ENCODE data around the gene PACRGL. TPM values are rescaled to one million over a fixed set of nuclear protein-coding genes. Genes with fewer than 3 reads are reported as not detected.
"Not testable (repeated sequence)": the region's sequence is repeated elsewhere in the genome, so short reads cannot be mapped to it uniquely, and the experiment has no call there.

Gene PACRGL
- total RNA-seq, 2 experiments from 2014 or later: 17.8 to 29.7 TPM

- CTCF ChIA-PET (ENCODE audit: unreplicated experiment): interaction anchor here (1.1 kb wide), 1 partner anchor 12 kb away, joined by 3 read pairs; no protein-coding TSS in a partner anchor
These were observed 73.1 kb downstream of the PACRGL start for GRCh38 chr4:20773144-20773997.

GRCh38 chr4:20778896-20779295, 78.6 kb downstream of the PACRGL start:
- Histone ChIP-seq H4K20me1 (ENCODE audit: insufficient read depth, low read length) (no peaks in the 10 kb centered on the region), H3K4me2 (ENCODE audit: low read length) (no peak overlapping the region), H3K4me1 (ENCODE audit: insufficient read depth, low read length, poor library complexity, severe bottlenecking) (no peaks in the 10 kb centered on the region), H3K9me2 (ENCODE audit: insufficient read depth, low read length) (no peaks in the 10 kb centered on the region), H3K79me2 (ENCODE audit: insufficient read depth, low read depth, low read length) (no peaks in the 10 kb centered on the region), H2AFZ (ENCODE audit: low read length) (no peak overlapping the region), H3K36me3 (ENCODE audit: insufficient read depth, low read length) (no peaks in the 10 kb centered on the region), H3K9me3 (ENCODE audit: low read length) (no peaks in the 10 kb centered on the region), H3K4me3 (ENCODE audit: low read depth, low read length, poor library complexity, severe bottlenecking) (no peak overlapping the region), H3K27ac (ENCODE audit: low read depth, low read length, poor library complexity, severe bottlenecking) (no peak overlapping the region)
- no peak for TF ChIP-seq EZH2phosphoT487 (IDR thresholded peaks at IDR 0.05; ENCODE audit: borderline replicate concordance, low read depth, low read length)
- TF ChIP-seq CTCF (conservative IDR thresholded peaks at IDR 0.05; ENCODE audit: low read length): no peak
- ChIA-PET POLR2A (no interaction called here), CTCF (ENCODE audit: unreplicated experiment) (no interaction called here)
- BruUV-seq (replicated peaks): no TSS peak
- intact Hi-C loops (cut with micrococcal nuclease; ENCODE audit: unreplicated experiment): no loop called here
- DNase-seq (ENCODE audit: low spot score): no peak

More at GRCh38 chr4:20773144-20773997, 73.1 kb downstream of the PACRGL start:
- no TSS peak for BruUV-seq (replicated peaks)
- no peaks in the 10 kb centered on the region for H4K20me1 ChIP-seq (ENCODE audit: insufficient read depth, low read length)
- no peak overlapping the region for H3K4me2 ChIP-seq (ENCODE audit: low read length)
- intact Hi-C loops (cut with micrococcal nuclease; ENCODE audit: unreplicated experiment): loop anchor here (5.0 kb wide), 2 partner anchors 694 to 994 kb away; no protein-coding TSS in a partner anchor
- H3K79me2 ChIP-seq (ENCODE audit: insufficient read depth, low read depth, low read length): no peaks in the 10 kb centered on the region
- peak; percentile 43 for DNase-seq (ENCODE audit: low spot score)
- H3K9me3 ChIP-seq (ENCODE audit: low read length): no peaks in the 10 kb centered on the region
- 0 out of 2 replicates have a peak overlapping the region, but pooled peaks have one; percentile 42 for H2AFZ ChIP-seq (ENCODE audit: low read length)
- H3K4me1 ChIP-seq (ENCODE audit: insufficient read depth, low read length, poor library complexity, severe bottlenecking): no peaks in the 10 kb centered on the region
- no peak overlapping the region for H3K4me3 ChIP-seq (ENCODE audit: low read depth, low read length, poor library complexity, severe bottlenecking)
- H3K36me3 ChIP-seq (ENCODE audit: insufficient read depth, low read length): no peaks in the 10 kb centered on the region
- POLR2A ChIA-PET: interaction anchor here (0.6 kb wide), 1 partner anchor 125 kb away, joined by 3 read pairs; no protein-coding TSS in a partner anchor
- H3K27ac ChIP-seq (ENCODE audit: low read depth, low read length, poor library complexity, severe bottlenecking): no peak overlapping the region
- TF ChIP-seq EZH2phosphoT487 (IDR thresholded peaks at IDR 0.05; ENCODE audit: borderline replicate concordance, low read depth, low read length) (no peak), CTCF (conservative IDR thresholded peaks at IDR 0.05; ENCODE audit: low read length) (peak; percentile 81)
- H3K9me2 ChIP-seq (ENCODE audit: insufficient read depth, low read length): no peaks in the 10 kb centered on the region

- H3K4me1 ChIP-seq (ENCODE audit: insufficient read depth, low read length, poor library complexity, severe bottlenecking); intact Hi-C loops (cut with micrococcal nuclease; ENCODE audit: unreplicated experiment); CTCF ChIA-PET (ENCODE audit: unreplicated experiment); POLR2A ChIA-PET; DNase-seq (ENCODE audit: low spot score); H3K9me3 ChIP-seq (ENCODE audit: low read length); H3K36me3 ChIP-seq (ENCODE audit: insufficient read depth, low read length); H3K9me2 ChIP-seq (ENCODE audit: insufficient read depth, low read length); H3K79me2 ChIP-seq (ENCODE audit: insufficient read depth, low read depth, low read length); BruUV-seq (replicated peaks); H3K27ac ChIP-seq (ENCODE audit: low read depth, low read length, poor library complexity, severe bottlenecking); H3K4me3 ChIP-seq (ENCODE audit: low read depth, low read length, poor library complexity, severe bottlenecking); H4K20me1 ChIP-seq (ENCODE audit: insufficient read depth, low read length); H2AFZ ChIP-seq (ENCODE audit: low read length); H3K4me2 ChIP-seq (ENCODE audit: low read length): not testable (repeated sequence)
These were observed 82.9 kb downstream of the PACRGL start for GRCh38 chr4:20783134-20783533.
